Measurements from ENCODE around the gene CAMK1D. TPM values are rescaled to one million over a fixed set of nuclear protein-coding genes. Genes with fewer than 3 reads are reported as not detected.

CAMK1D gene
- total RNA-seq, 1 donor from 2014 or later = 12.8 TPM

GRCh38 chr10:12848439-12849173 lies 499.3 kb downstream of the CAMK1D start:
- intact Hi-C loops (cut with DNase I) = no loop called here
- peak overlapping the region; percentile 40 for H3K27ac ChIP-seq

GRCh38 chr10:12849319-12850181 lies 500.2 kb downstream of the CAMK1D start:
- Histone ChIP-seq H3K4me3 (peak overlapping the region in 1 of 2 donors; percentile 15), H3K27ac (peak overlapping the region; percentile 40), H3K9me3 (no peaks in the 10 kb centered on the region), H3K27me3 (no peaks in the 10 kb centered on the region), H3K4me1 (peaks cover 36% of the 10 kb centered on the region), H3K36me3 (no peaks in the 10 kb centered on the region)
- intact Hi-C loops (cut with DNase I) = no loop called here
- DNase-seq (ENCODE audit: extremely low spot score in 2 of 2) = no peak
- no peak for TF ChIP-seq POLR2AphosphoS5 (IDR thresholded peaks at IDR 0.05; ENCODE audit: insufficient read depth in 1 of 2, low read depth in 1 of 2)
- TF ChIP-seq POLR2A (IDR thresholded peaks at IDR 0.05) = no peak
- no peak for TF ChIP-seq CTCF (IDR thresholded peaks at IDR 0.05)

More at GRCh38 chr10:12848439-12849173, 499.3 kb downstream of the CAMK1D start:
- Histone ChIP-seq H3K27me3 (no peaks in the 10 kb centered on the region), H3K4me3 (no peak overlapping the region), H3K9me3 (no peaks in the 10 kb centered on the region), H3K36me3 (no peaks in the 10 kb centered on the region), H3K4me1 (peaks cover 42% of the 10 kb centered on the region)
- TF ChIP-seq POLR2A (IDR thresholded peaks at IDR 0.05) = no peak
- no peak for TF ChIP-seq CTCF (IDR thresholded peaks at IDR 0.05)
- no peak for TF ChIP-seq POLR2AphosphoS5 (IDR thresholded peaks at IDR 0.05; ENCODE audit: insufficient read depth in 1 of 2, low read depth in 1 of 2)
- DNase-seq (ENCODE audit: extremely low spot score in 2 of 2) = no peak

GRCh38 chr10:12852687-12853086 lies 503.3 kb downstream of the CAMK1D start:
- Histone ChIP-seq H3K9me3 (no peaks in the 10 kb centered on the region), H3K27me3 (no peaks in the 10 kb centered on the region), H3K4me3 (no peak overlapping the region), H3K4me1 (peaks cover 21% of the 10 kb centered on the region), H3K27ac (no peak overlapping the region), H3K36me3 (no peaks in the 10 kb centered on the region)
- intact Hi-C loops (cut with DNase I) = no loop called here
- DNase-seq (ENCODE audit: extremely low spot score in 2 of 2) = no peak
- TF ChIP-seq POLR2AphosphoS5 (IDR thresholded peaks at IDR 0.05; ENCODE audit: insufficient read depth in 1 of 2, low read depth in 1 of 2) (no peak), CTCF (IDR thresholded peaks at IDR 0.05) (no peak), POLR2A (IDR thresholded peaks at IDR 0.05) (no peak)

GRCh38 chr10:12854988-12855387 lies 505.6 kb downstream of the CAMK1D start:
- intact Hi-C loops (cut with DNase I) = no loop called here
- Histone ChIP-seq H3K27me3 (no peaks in the 10 kb centered on the region), H3K27ac (no peak overlapping the region), H3K36me3 (no peaks in the 10 kb centered on the region), H3K4me3 (no peak overlapping the region), H3K9me3 (no peaks in the 10 kb centered on the region), H3K4me1 (peaks cover 4% of the 10 kb centered on the region)
- TF ChIP-seq POLR2A (IDR thresholded peaks at IDR 0.05) (no peak), POLR2AphosphoS5 (IDR thresholded peaks at IDR 0.05; ENCODE audit: insufficient read depth in 1 of 2, low read depth in 1 of 2) (no peak), CTCF (IDR thresholded peaks at IDR 0.05) (no peak)
- DNase-seq (ENCODE audit: extremely low spot score in 2 of 2) = no peak
